AG20443 (cell line): Measurements from ENCODE around the gene ZNF516.
"Not testable (repeated sequence)": the region's sequence is repeated elsewhere in the genome, so short reads cannot be mapped to it uniquely, and the experiment has no call there.

Experiments
- DNase-seq: peaks from one replicate; pipeline ENCODE4 v3.0.0; 2012; ENCODE audit warnings: low spot score, mixed read lengths

ZNF516 gene

GRCh38 chr18:76495006-76495370 lies at the start of gene ZNF516:
TSS of gene ZNF516 (minus strand) at chr18:76495242. CDS start at chr18:76443054, 52,188 bp downstream.
- DNase-seq, result peak; percentile 49

GRCh38 chr18:76538846-76539245 lies 43.8 kb upstream of the ZNF516 start:
- no peak for DNase-seq

DNA sequence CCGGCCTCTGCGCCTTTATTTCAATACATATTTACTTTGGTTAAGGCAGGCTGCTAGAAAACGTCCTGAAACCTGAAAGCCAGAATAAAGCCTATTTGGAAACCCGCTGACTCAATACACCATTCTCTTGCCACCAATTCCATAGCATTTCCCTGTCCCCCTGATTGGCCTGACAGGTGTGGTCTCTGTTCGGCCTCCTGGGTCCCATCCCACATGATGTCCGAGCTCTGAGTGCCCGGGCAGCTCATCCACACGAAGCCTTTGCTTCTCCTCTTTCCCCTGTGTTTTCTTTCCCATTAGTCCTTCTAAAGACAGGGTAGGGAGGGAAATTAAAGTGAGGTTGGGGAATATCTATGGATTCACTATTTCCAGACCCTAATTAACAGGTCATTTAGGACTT lies 42.6 kb upstream of the ZNF516 start:
- DNase-seq, result no peak

GRCh38 chr18:76536593-76536992 lies 41.6 kb upstream of the ZNF516 start:
- DNase-seq, result not testable (repeated sequence)

DNA sequence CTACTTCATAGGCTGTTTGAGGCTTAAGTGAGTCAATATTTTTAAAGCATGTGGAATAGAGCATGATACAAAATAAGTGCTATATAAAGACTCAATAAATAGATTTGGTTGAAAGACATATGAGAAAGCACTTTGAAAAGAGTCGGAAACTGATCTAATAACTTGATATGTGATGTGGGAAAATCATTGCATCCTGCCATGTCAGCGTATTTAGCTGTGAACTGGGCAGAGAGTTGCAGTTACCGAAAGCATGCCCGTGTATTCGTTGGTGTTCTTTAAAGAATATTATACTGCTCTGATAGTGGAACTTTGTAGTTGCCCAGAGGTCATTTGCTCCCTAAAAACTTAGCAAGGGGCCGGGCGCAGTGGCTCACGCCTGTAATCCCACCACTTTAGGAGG lies 37.8 kb upstream of the ZNF516 start:
- DNase-seq, result no peak

DNA sequence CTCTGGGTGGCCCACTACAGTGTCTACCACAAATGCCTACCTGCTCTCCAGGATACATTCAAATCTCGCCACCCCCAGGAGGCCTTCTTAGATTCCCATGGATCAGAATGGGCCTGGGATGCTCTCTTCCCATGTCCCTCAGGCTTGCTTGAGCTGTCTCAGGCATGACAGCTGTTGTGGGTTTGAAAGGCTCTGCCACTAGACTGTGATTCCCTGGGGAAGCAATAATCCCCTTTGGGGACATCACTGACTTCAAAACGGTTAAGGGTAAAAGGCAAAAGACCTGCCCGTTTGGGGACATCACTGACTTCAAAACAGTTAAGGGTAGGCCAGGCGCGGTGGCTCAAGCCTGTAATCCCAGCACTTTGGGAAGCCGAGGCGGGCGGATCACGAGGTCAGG lies 35.8 kb upstream of the ZNF516 start:
- DNase-seq, result no peak

DNA sequence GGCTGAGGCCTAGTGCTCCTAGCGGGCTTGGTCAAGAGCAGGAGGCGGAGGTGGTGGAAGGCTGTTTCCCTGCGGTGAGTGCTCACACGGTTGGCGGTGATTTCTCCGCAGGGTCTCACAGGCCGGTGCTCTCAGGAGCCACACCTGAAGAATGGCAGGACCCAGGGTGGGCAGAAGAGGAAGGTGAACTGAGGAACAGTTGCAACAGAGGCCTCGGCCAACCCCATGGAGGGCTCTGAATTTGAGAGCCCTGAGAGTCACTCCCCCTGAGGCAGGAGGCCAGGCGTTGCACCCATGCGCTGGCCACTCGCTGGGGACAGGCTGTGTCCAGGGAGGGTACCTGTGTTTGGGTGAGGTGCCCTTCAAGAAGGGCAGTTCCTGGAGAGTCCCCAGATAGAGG lies 35.3 kb upstream of the ZNF516 start:
- DNase-seq, result no peak

- DNase-seq, result no peak
Observed at GRCh38 chr18:76529433-76529811, 34.4 kb upstream of the ZNF516 start.

DNA sequence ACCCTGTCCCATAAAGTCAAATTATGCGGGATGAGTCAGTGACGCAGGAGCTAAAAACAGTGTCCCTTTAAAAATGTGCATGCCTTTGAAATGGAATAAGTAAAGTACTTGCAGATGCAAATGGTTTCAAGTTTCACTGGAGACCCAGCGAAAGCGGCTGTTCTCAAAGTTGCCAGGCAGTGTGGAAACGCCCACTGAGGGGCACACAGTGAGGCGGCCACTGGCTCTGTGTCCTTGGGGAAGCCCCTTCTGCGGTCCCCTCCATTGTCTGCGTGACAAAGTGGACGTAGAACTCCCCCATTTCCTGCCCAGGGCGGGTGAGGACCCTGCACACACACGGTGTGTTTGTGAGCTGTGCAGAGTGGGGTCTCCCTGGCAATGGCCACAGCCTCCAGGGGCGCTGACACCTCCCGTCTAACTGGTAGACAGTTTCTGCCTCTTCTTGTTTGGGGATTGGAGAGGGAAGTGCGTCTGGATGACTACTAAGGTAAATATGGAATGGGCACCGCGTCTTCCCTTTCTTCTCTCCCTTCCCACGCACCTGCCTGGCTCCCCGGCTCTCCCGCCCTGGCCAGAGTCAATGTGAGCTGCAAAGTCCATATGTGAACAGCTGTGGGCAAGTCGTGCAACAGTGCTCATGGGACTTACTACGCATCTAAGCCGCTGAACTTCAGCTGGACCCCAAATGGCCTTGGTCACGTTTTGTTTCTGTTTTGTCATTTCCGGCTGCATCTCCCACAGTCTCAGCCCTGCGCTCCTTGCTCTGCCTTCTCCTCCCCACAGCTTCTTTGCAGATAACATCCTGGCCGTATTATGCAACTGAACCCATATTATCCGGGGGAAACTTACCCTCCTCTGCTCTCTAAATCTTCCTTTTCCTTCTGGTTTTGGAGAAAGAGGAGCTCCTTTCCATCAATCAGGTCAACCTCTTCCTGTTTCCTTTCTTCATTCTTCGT lies 33.7 kb upstream of the ZNF516 start:
- peak; percentile 64 for DNase-seq

DNA sequence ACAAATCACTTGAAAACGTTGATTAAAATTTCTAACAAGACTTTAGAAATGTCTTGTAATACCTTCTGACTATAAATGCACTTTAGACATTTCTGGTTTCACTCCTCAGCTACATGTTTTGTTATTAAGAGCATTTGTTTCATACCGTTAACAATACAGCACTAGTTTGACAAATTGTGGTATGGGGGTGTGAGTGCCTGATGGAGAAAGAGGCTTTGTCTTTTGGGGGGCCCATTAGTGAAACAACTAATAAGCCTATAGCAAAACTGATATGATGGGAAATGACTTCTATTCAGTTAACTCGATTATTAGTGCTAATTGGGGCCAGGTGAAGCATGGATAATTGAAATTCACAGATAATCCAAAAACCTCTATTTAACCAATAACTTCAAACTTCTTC lies 30.9 kb upstream of the ZNF516 start:
- no peak for DNase-seq

DNA sequence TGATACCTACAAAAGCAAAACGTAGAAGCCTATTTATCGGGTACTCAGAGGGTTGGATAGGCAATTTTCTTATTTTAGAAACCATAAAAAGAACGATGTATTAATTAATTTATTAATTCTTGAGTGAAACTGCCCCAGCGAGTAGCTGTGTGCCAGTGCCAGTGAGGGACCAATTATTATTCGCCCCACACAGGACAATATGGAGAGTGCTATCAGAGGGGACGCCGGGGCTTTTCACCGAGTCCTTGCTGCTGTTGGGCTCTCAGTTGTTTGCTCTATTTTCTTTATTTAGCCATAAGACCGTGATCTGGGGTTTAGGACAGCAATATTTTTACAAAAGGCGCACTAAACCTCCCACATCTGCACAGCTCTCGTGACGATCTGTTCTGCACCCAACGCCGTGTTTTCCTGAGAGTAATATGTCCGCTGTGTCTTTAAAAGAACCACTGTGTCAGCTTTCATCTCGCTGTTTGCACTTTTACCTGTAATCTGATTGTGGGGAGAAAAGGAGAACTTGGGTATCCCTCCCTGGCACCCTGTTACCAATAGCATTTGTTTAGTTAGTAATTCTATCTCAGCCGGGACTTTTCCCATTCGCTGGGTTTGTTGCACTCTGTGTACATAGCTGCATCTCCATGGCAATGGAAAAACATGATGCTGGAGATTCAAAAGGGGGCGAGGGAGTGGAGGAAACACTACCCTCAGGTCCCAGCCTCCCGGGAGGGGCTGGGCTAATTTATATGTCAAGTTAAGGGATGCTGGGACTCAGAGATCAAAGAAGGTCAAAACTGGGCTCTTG lies 30.1 kb upstream of the ZNF516 start:
- peak; percentile 81 for DNase-seq

DNA sequence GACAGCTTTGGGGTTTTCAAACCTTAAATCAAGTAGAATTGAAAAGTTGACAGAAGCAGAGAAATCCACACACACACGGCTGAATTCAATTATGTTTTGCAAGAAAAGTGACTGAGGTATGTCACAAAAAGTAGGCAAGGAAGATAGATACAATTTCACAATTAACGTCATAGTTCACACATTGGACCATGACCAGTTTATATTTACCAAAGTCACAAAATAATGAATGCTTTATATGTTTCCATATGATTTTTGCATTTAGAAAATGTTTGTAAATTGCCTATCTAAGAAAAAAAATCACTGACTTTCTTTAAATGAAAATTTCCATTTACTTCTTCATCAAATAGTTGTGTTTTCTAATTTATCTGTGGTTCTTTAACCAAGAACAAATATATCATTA lies 29.4 kb upstream of the ZNF516 start:
- no peak for DNase-seq

- DNase-seq, result no peak
Observed at GRCh38 chr18:76522551-76522950, 27.5 kb upstream of the ZNF516 start.

DNA sequence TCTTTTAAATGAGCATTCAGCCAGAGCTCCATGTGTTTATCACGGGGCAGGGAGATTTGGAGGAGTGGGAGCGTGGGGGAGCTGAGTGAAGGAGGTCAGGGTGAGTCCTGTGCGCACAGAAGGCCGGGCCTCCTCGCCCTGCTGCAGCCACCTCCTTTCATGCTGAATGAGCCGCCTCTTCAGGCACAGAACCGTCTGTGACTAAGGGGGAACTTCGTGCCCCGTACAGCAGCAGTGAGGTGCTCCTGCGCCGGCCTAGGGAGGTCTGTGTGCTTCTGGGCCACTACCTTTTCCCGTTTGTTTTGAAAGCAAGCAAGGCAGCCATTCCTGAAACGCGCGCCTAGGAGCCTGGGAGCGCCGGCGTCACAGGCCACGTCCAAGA lies 27.1 kb upstream of the ZNF516 start:
- no peak for DNase-seq

- DNase-seq, result no peak
Observed at GRCh38 chr18:76521417-76522121, 26.5 kb upstream of the ZNF516 start.

- no peak for DNase-seq
Observed at GRCh38 chr18:76518860-76519538, 24.0 kb upstream of the ZNF516 start.

GRCh38 chr18:76518123-76518859 lies 23.2 kb upstream of the ZNF516 start:
- DNase-seq, result peak; percentile 47

- no peak for DNase-seq
Observed at GRCh38 chr18:76515576-76515975, 20.5 kb upstream of the ZNF516 start.

- DNase-seq, result no peak
Observed at GRCh38 chr18:76514573-76514972, 19.5 kb upstream of the ZNF516 start.

GRCh38 chr18:76507830-76508385 lies 12.9 kb upstream of the ZNF516 start:
- DNase-seq, result no peak
